ENCODE data around the gene ULK4. TPM values are rescaled to one million over a fixed set of nuclear protein-coding genes. Genes with fewer than 3 reads are reported as not detected.

Gene ULK4
- polyA plus RNA-seq, 1 donor from 2014 or later, result 7.2 TPM

- no peaks in the 10 kb centered on the region for H3K9me2 ChIP-seq (ENCODE audit: insufficient read depth, low read length)
- no peak overlapping the region for H3K27ac ChIP-seq (ENCODE audit: low read length)
- no peak overlapping the region for H3K4me2 ChIP-seq (ENCODE audit: low read length)
- H3K4me3 ChIP-seq (ENCODE audit: low read length), result no peak overlapping the region
- TF ChIP-seq MXI1 (conservative IDR thresholded peaks at IDR 0.05; ENCODE audit: poor library complexity, severe bottlenecking) (no peak), REST (IDR thresholded peaks at IDR 0.05; ENCODE audit: borderline replicate concordance) (no peak), RAD21 (conservative IDR thresholded peaks at IDR 0.05) (no peak), CTCF (IDR thresholded peaks at IDR 0.05; ENCODE audit: poor library complexity, severe bottlenecking) (no peak), SMC3 (conservative IDR thresholded peaks at IDR 0.05; ENCODE audit: poor library complexity) (no peak), TAF1 (IDR thresholded peaks at IDR 0.05; ENCODE audit: low read depth) (no peak), EZH2 (IDR thresholded peaks at IDR 0.05; ENCODE audit: borderline replicate concordance, insufficient read depth, low read length, poor library complexity, severe bottlenecking) (no peak), EP300 (conservative IDR thresholded peaks at IDR 0.05; ENCODE audit: poor library complexity, severe bottlenecking) (no peak), POLR2AphosphoS5 (IDR thresholded peaks at IDR 0.05) (no peak)
- no peak overlapping the region for H2AFZ ChIP-seq (ENCODE audit: low read depth, low read length)
- H3K36me3 ChIP-seq (ENCODE audit: insufficient read depth, low read length), result no peaks in the 10 kb centered on the region
- no peaks in the 10 kb centered on the region for H3K79me2 ChIP-seq (replicated peaks; ENCODE audit: insufficient read depth, low read length)
- H3K9me3 ChIP-seq (ENCODE audit: low read length), result no peaks in the 10 kb centered on the region
- H4K20me1 ChIP-seq (ENCODE audit: insufficient read depth), result no peaks in the 10 kb centered on the region
- H3K27me3 ChIP-seq (ENCODE audit: insufficient read depth, low read depth, low read length), result no peaks in the 10 kb centered on the region
- no peak overlapping the region for H3K9ac ChIP-seq (ENCODE audit: low read length)
- no peaks in the 10 kb centered on the region for H3F3A ChIP-seq (ENCODE audit: insufficient read depth, low read length, poor library complexity, severe bottlenecking)
Measured at GRCh38 chr3:41872157-41872556, 89.7 kb downstream of the ULK4 start.

GRCh38 chr3:41867533-41867932 lies 94.4 kb downstream of the ULK4 start:
- H3K27ac ChIP-seq (ENCODE audit: low read length), result no peak overlapping the region

More at GRCh38 chr3:41867533-41867932, 94.4 kb downstream of the ULK4 start:
- no peak overlapping the region for H3K4me3 ChIP-seq (ENCODE audit: low read length)
- H3K9ac ChIP-seq (ENCODE audit: low read length), result no peak overlapping the region
- no peaks in the 10 kb centered on the region for H3K79me2 ChIP-seq (replicated peaks; ENCODE audit: insufficient read depth, low read length)
- no peaks in the 10 kb centered on the region for H3K36me3 ChIP-seq (ENCODE audit: insufficient read depth, low read length)
- no peaks in the 10 kb centered on the region for H4K20me1 ChIP-seq (ENCODE audit: insufficient read depth)
- no peaks in the 10 kb centered on the region for H3K9me2 ChIP-seq (ENCODE audit: insufficient read depth, low read length)
- H3F3A ChIP-seq (ENCODE audit: insufficient read depth, low read length, poor library complexity, severe bottlenecking), result no peaks in the 10 kb centered on the region
- no peak overlapping the region for H2AFZ ChIP-seq (ENCODE audit: low read depth, low read length)
- no peaks in the 10 kb centered on the region for H3K9me3 ChIP-seq (ENCODE audit: low read length)
- TF ChIP-seq REST (IDR thresholded peaks at IDR 0.05; ENCODE audit: borderline replicate concordance) (no peak), CTCF (IDR thresholded peaks at IDR 0.05; ENCODE audit: poor library complexity, severe bottlenecking) (no peak), POLR2AphosphoS5 (IDR thresholded peaks at IDR 0.05) (no peak), SMC3 (conservative IDR thresholded peaks at IDR 0.05; ENCODE audit: poor library complexity) (no peak), EZH2 (IDR thresholded peaks at IDR 0.05; ENCODE audit: borderline replicate concordance, insufficient read depth, low read length, poor library complexity, severe bottlenecking) (no peak), MXI1 (conservative IDR thresholded peaks at IDR 0.05; ENCODE audit: poor library complexity, severe bottlenecking) (no peak), RAD21 (conservative IDR thresholded peaks at IDR 0.05) (no peak)
- no peak overlapping the region for H3K4me2 ChIP-seq (ENCODE audit: low read length)
- no peaks in the 10 kb centered on the region for H3K27me3 ChIP-seq (ENCODE audit: insufficient read depth, low read depth, low read length)

Measured in neural cell (in vitro differentiated cells).